ENCODE measurements around the gene SUCLG2.

DNA sequence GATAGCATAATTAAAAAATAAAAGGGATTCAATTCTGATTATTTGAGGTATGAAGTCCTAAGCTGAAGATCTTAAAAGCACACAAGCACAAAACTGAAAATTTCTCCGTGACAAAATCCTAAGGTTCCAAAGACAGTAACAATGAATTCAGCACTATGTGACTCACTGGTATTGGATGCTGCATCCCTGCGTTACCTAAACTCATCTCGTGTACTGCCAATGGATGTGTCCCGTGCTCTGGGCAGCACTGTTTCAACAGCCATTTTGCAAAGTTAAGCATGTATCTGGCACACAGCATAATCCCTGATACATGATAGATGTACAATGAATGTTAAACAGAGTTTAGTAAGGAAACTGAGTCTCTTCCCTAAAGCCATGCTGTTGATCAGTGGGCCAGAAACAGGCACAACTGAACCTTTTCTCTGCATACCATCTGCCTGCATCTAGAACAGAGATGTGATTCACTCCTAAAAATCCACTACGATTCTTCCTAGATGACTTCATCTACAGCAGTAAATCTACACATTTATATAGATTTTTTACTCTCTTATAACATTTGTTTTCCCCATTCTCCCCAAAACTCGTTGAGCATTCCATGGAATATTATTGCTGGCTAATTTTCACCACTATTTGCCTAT, 14.3 kb downstream of the SUCLG2 start:
- TF ChIP-seq SMC3 (IDR thresholded peaks at IDR 0.05; ENCODE audit: low read depth, low read length) (no peak), POLR2A (IDR thresholded peaks at IDR 0.05; ENCODE audit: low read depth, low read length) (no peak), MAFK (IDR thresholded peaks at IDR 0.05; ENCODE audit: low read depth, low read length) (no peak), RAD21 (IDR thresholded peaks at IDR 0.05; ENCODE audit: low read length) (no peak), CEBPB (IDR thresholded peaks at IDR 0.05; ENCODE audit: low read depth, low read length) (no peak), RCOR1 (IDR thresholded peaks at IDR 0.05; ENCODE audit: insufficient replicate concordance, low read length) (no peak), MXI1 (IDR thresholded peaks at IDR 0.05; ENCODE audit: borderline replicate concordance, low read depth, low read length) (no peak), CHD1 (IDR thresholded peaks at IDR 0.05; ENCODE audit: low read depth, low read length) (no peak), FOS (IDR thresholded peaks at IDR 0.05; ENCODE audit: low read depth, low read length) (no peak)
- TF ChIP-seq, protein P1, sequence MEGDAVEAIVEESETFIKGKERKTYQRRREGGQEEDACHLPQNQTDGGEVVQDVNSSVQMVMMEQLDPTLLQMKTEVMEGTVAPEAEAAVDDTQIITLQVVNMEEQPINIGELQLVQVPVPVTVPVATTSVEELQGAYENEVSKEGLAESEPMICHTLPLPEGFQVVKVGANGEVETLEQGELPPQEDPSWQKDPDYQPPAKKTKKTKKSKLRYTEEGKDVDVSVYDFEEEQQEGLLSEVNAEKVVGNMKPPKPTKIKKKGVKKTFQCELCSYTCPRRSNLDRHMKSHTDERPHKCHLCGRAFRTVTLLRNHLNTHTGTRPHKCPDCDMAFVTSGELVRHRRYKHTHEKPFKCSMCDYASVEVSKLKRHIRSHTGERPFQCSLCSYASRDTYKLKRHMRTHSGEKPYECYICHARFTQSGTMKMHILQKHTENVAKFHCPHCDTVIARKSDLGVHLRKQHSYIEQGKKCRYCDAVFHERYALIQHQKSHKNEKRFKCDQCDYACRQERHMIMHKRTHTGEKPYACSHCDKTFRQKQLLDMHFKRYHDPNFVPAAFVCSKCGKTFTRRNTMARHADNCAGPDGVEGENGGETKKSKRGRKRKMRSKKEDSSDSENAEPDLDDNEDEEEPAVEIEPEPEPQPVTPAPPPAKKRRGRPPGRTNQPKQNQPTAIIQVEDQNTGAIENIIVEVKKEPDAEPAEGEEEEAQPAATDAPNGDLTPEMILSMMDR (conservative IDR thresholded peaks at IDR 0.05; ENCODE audit: low read depth, low read length) = no peak

Data from IMR-90 (cell line).